IMR-90 (cell line): ENCODE results near the gene C1orf74. TPM values are rescaled to one million over a fixed set of nuclear protein-coding genes. Genes with fewer than 3 reads are reported as not detected.

Experiments used
- ATAC-seq: fragments of 200-7000 bp; cut with Tn5 transposase; 2 replicates; pipeline ENCODE4 v1.9.1; 2020; ENCODE audit warnings: low read depth, mild to moderate bottlenecking, moderate library complexity
- BruUV-seq: library from RNA; stranded (reverse); fragments of 400-500 nt; replicated peaks from 2 replicates; lab custom pipeline; 2021; lab: Mats Ljungman, UMichigan
- CTCF ChIA-PET: fragments of 300-600 bp; formaldehyde crosslinking; extraction: SDS; loops from one replicate; lab custom pipeline; 2021; ENCODE audit warnings: antibody characterized with exemption; lab: Yijun Ruan, JAX
- POLR2A ChIA-PET: fragments of 300-600 bp; sonication (Branson Sonifier 250); formaldehyde crosslinking; loops from one replicate; lab custom pipeline; 2022; ENCODE audit warnings: antibody characterized with exemption; ENCODE audit not compliant: unreplicated experiment; lab: Charles Lee
- DNase-seq: peaks from one replicate; pipeline ENCODE4 v3.0.0; 2013
- H2AFZ ChIP-seq: replicated peaks from 2 replicates; pipeline ENCODE3; 2013; ENCODE audit warnings: low read length, mild to moderate bottlenecking; ENCODE audit not compliant: poor library complexity
- H2AK5ac ChIP-seq: 2 replicates; pipeline ENCODE4 v1.6.1; 2013; ENCODE audit warnings: low read depth, low read length, inconsistent platforms
- H2AK9ac ChIP-seq: replicated peaks from 2 replicates; pipeline ENCODE3; 2013; ENCODE audit warnings: mild to moderate bottlenecking, low read depth, low read length, moderate library complexity; ENCODE audit not compliant: poor library complexity
- H2BK120ac ChIP-seq: 2 replicates; pipeline ENCODE4 v1.6.1; 2013; ENCODE audit warnings: low read depth, low read length, inconsistent platforms
- H2BK15ac ChIP-seq: 3 replicates; pipeline ENCODE4 v1.6.1; 2013; ENCODE audit warnings: low read depth, low read length, inconsistent platforms
- H2BK20ac ChIP-seq: 2 replicates; pipeline ENCODE4 v1.6.1; 2013; ENCODE audit warnings: low read depth, mild to moderate bottlenecking, inconsistent platforms, low read length, moderate library complexity
- H2BK5ac ChIP-seq: 2 replicates; pipeline ENCODE4 v1.6.1; 2013; ENCODE audit warnings: mild to moderate bottlenecking, low read depth, low read length, inconsistent platforms; ENCODE audit not compliant: poor library complexity, severe bottlenecking
- H3K14ac ChIP-seq: replicated peaks from 2 replicates; pipeline ENCODE4 v1.6.1; 2013; ENCODE audit warnings: low read depth, low read length, inconsistent platforms
- H3K18ac ChIP-seq: 2 replicates; pipeline ENCODE4 v1.6.1; 2013; ENCODE audit warnings: low read depth, low read length, control low read depth
- H3K23ac ChIP-seq: 2 replicates; pipeline ENCODE4 v1.6.1; 2013; ENCODE audit warnings: low read depth, low read length, inconsistent platforms
- H3K27ac ChIP-seq: 2 replicates; pipeline ENCODE4 v1.5.1; 2013; ENCODE audit warnings: mild to moderate bottlenecking, control low read depth, low read length; ENCODE audit not compliant: insufficient read depth
- H3K27me3 ChIP-seq: 2 replicates; pipeline ENCODE4 v1.6.1; 2013; ENCODE audit warnings: low read length; ENCODE audit not compliant: control insufficient read depth, insufficient read depth
- H3K36me3 ChIP-seq: 2 replicates; pipeline ENCODE4 v1.6.1; 2013; ENCODE audit warnings: low read length, mixed read lengths; ENCODE audit not compliant: control insufficient read depth, insufficient read depth
- H3K4ac ChIP-seq: 2 replicates; pipeline ENCODE4 v1.6.1; 2013; ENCODE audit warnings: low read depth, low read length, inconsistent platforms
- H3K4me1 ChIP-seq: 2 replicates; pipeline ENCODE4 v1.6.1; 2013; ENCODE audit warnings: low read length, mixed read lengths; ENCODE audit not compliant: control insufficient read depth, insufficient read depth
- H3K4me2 ChIP-seq: 2 replicates; pipeline ENCODE4 v1.6.1; 2013; ENCODE audit warnings: low read depth, mild to moderate bottlenecking, control low read depth, low read length, moderate library complexity
- H3K4me3 ChIP-seq: 2 replicates; pipeline ENCODE4 v1.5.1; 2013; ENCODE audit warnings: low read depth, mild to moderate bottlenecking, control low read depth, low read length, moderate library complexity; ENCODE audit not compliant: insufficient read depth
- H3K56ac ChIP-seq: 2 replicates; pipeline ENCODE4 v1.6.1; 2013; ENCODE audit warnings: low read length, inconsistent platforms; ENCODE audit not compliant: insufficient read depth; ENCODE audit errors: extremely low read depth
- H3K79me1 ChIP-seq, 2 experiments: 2 replicates each; pipeline ENCODE4 v1.6.1; 2013; ENCODE audit warnings: low read length in 2 of 2, inconsistent platforms in 1 of 2, low read depth in 1 of 2
- H3K9ac ChIP-seq: 2 replicates; pipeline ENCODE4 v1.6.1; 2013; ENCODE audit warnings: low read depth, low read length, control low read depth
- H3K9me1 ChIP-seq: 2 replicates; pipeline ENCODE4 v1.6.1; 2013; ENCODE audit warnings: low read length, inconsistent platforms; ENCODE audit not compliant: insufficient read depth
- H3K9me3 ChIP-seq: 2 replicates; pipeline ENCODE4 v1.6.1; 2013; ENCODE audit warnings: low read length; ENCODE audit not compliant: control insufficient read depth, insufficient read depth
- H4K20me1 ChIP-seq: 2 replicates; pipeline ENCODE4 v1.6.1; 2013; ENCODE audit warnings: low read length, inconsistent platforms; ENCODE audit not compliant: insufficient read depth
- H4K5ac ChIP-seq: 2 replicates; pipeline ENCODE4 v1.6.1; 2013; ENCODE audit warnings: mild to moderate bottlenecking, low read depth, low read length, control low read depth
- H4K8ac ChIP-seq, 2 experiments: 2 replicates each; pipeline ENCODE4 v1.6.1; 2013; ENCODE audit warnings: low read depth in 2 of 2, low read length in 2 of 2, control low read depth in 1 of 2, inconsistent platforms in 1 of 2
- H4K91ac ChIP-seq: 2 replicates; pipeline ENCODE4 v1.6.1; 2013; ENCODE audit warnings: low read depth, low read length, inconsistent platforms; ENCODE audit not compliant: insufficient read depth
- BHLHE40 ChIP-seq: fragments of 150-350 bp; IDR thresholded peaks from 2 replicates; pipeline ENCODE4 v1.6.1; 2016; ENCODE audit warnings: mild to moderate bottlenecking, low read depth, low read length
- CEBPB ChIP-seq: IDR thresholded peaks from 2 replicates; pipeline ENCODE4 v1.6.1; 2012; ENCODE audit warnings: low read depth, low read length, improper control_type of control experiment
- CHD1 ChIP-seq: IDR thresholded peaks from 2 replicates; pipeline ENCODE4 v1.6.1; 2012; ENCODE audit warnings: low read depth, low read length, improper control_type of control experiment
- ELK1 ChIP-seq: fragments of 150-350 bp; IDR thresholded peaks from 2 replicates; pipeline ENCODE4 v1.6.1; 2016; ENCODE audit warnings: low read depth, mild to moderate bottlenecking, low read length, moderate library complexity, borderline replicate concordance
- FOS ChIP-seq: fragments of 150-350 bp; IDR thresholded peaks from 2 replicates; pipeline ENCODE4 v1.6.1; 2016; ENCODE audit warnings: low read depth, low read length
- MAFK ChIP-seq: IDR thresholded peaks from 2 replicates; pipeline ENCODE4 v1.6.1; 2012; ENCODE audit warnings: low read depth, low read length, improper control_type of control experiment
- MAZ ChIP-seq: IDR thresholded peaks from 2 replicates; pipeline ENCODE4 v1.6.1; 2012; ENCODE audit warnings: low read depth, mild to moderate bottlenecking, low read length, improper control_type of control experiment, moderate library complexity, borderline replicate concordance
- MXI1 ChIP-seq: IDR thresholded peaks from 2 replicates; pipeline ENCODE4 v1.6.1; 2012; ENCODE audit warnings: low read depth, mild to moderate bottlenecking, low read length, moderate library complexity, borderline replicate concordance
- RAD21 ChIP-seq: IDR thresholded peaks from 2 replicates; pipeline ENCODE4 v1.6.1; 2012; ENCODE audit warnings: low read length, improper control_type of control experiment
- RCOR1 ChIP-seq: IDR thresholded peaks from 2 replicates; pipeline ENCODE4 v1.6.1; 2012; ENCODE audit warnings: mild to moderate bottlenecking, low read length, improper control_type of control experiment; ENCODE audit not compliant: insufficient replicate concordance
- RFX5 ChIP-seq: IDR thresholded peaks from 2 replicates; pipeline ENCODE4 v1.8.0; 2012; ENCODE audit warnings: low read depth, mild to moderate bottlenecking, low read length, moderate library complexity
- SMC3 ChIP-seq: fragments of 150-350 bp; IDR thresholded peaks from 2 replicates; pipeline ENCODE4 v1.6.1; 2016; ENCODE audit warnings: low read depth, mild to moderate bottlenecking, antibody characterized with exemption, low read length, moderate library complexity
- USF2 ChIP-seq: fragments of 150-350 bp; IDR thresholded peaks from 2 replicates; pipeline ENCODE4 v1.6.1; 2017; ENCODE audit warnings: mild to moderate bottlenecking, antibody characterized with exemption, low read length, low read depth
- WGBS, 2 experiments: methylation state at CpG; one replicate each; pipeline versions ENCODE4 v1.1.5 to v1.1.7; 2013; ENCODE audit warnings: missing lambda C conversion rate in 2 of 2; ENCODE audit not compliant: insufficient read length in 1 of 2; ENCODE audit errors: extremely low coverage in 2 of 2; 5-methylcytosine and 5-hydroxymethylcytosine counted together
- dilution Hi-C: fragments of 300-500 bp; cut with HindIII; formaldehyde crosslinking; loops from one replicate; pipeline ENCODE4 v1.14.3; 2018; ENCODE audit warnings: low sequenced_read_pairs; ENCODE audit not compliant: unreplicated experiment
- in situ Hi-C: fragments of 300-500 bp; cut with MboI; formaldehyde crosslinking; loops from 3 replicates; pipeline ENCODE4 v1.14.3; 2019; ENCODE audit warnings: low sequenced_read_pairs, inconsistent platforms, mixed read lengths
- intact Hi-C: fragments of 100-400 bp; cut with micrococcal nuclease; formaldehyde crosslinking; loops from 2 replicates; pipeline ENCODE4 v1.10.0; 2022
- polyA plus RNA-seq, 3 experiments: library from polyadenylated mRNA; depleted of rRNA; stranded (reverse); fragments of >200 nt; gene quantifications; 2 replicates each; pipeline ENCODE4 v1.2.3, GENCODE V29; 2012; ENCODE audit warnings: low replicate concordance in 1 of 3
- total RNA-seq: library from RNA; depleted of rRNA; stranded (reverse); fragments of >200 nt; gene quantifications from 2 replicates; pipeline ENCODE4 v1.2.3, GENCODE V29; 2012
- TF ChIP-seq, protein P1 (sequence below): conservative IDR thresholded peaks from 2 replicates; pipeline ENCODE4 v1.5.1; 2012; ENCODE audit warnings: mild to moderate bottlenecking, low read depth, low read length, improper control_type of control experiment

Gene C1orf74
- total and polyA plus RNA-seq, 2 of the 4 experiments (the other 2 are of a cell fraction), result 1.1 to 4.3 TPM

GRCh38 chr1:209825591-209826434 lies 41.5 kb upstream of the C1orf74 start:
- H3K23ac ChIP-seq, result no peak overlapping the region
- no peak overlapping the region for H4K91ac ChIP-seq
- H3K4me2 ChIP-seq, result no peak overlapping the region
- no peak overlapping the region for H2AFZ ChIP-seq
- ChIA-PET POLR2A (no interaction called here), CTCF (no interaction called here)
- H3K27me3 ChIP-seq, result no peaks in the 10 kb centered on the region
- no peak overlapping the region for H2AK9ac ChIP-seq
- H3K36me3 ChIP-seq, result no peaks in the 10 kb centered on the region
- no peak overlapping the region for H3K56ac ChIP-seq
- dilution Hi-C loops, result no loop called here
- intact Hi-C loops, result loop anchor here (10.0 kb wide), 1 partner anchor 879 kb away; no protein-coding TSS in a partner anchor
- no peak overlapping the region for H2BK120ac ChIP-seq
- no peak overlapping the region for H2AK5ac ChIP-seq
- no peak overlapping the region for H3K14ac ChIP-seq
- BruUV-seq, result no TSS peak
- H2BK5ac ChIP-seq, result no peak overlapping the region
- no peak overlapping the region for H3K27ac ChIP-seq
- H2BK20ac ChIP-seq, result no peak overlapping the region
- no peak for ATAC-seq
- in situ Hi-C loops, result no loop called here
- H3K9ac ChIP-seq, result no peak overlapping the region
- H3K79me1 ChIP-seq, result peaks cover 0 to 14% of the 10 kb centered on the region in 2 experiments; a peak in 2 of 4 replicates
- no peaks in the 10 kb centered on the region for H4K20me1 ChIP-seq
- H3K9me1 ChIP-seq, result peaks cover 3% of the 10 kb centered on the region
- H3K9me3 ChIP-seq, result no peaks in the 10 kb centered on the region
- no peak overlapping the region for H3K4me3 ChIP-seq
- no peak overlapping the region for H4K8ac ChIP-seq
- H3K4ac ChIP-seq, result no peak overlapping the region
- peaks cover under 1% of the 10 kb centered on the region; the same call in 1 of the 2 replicates for H3K4me1 ChIP-seq
- H4K5ac ChIP-seq, result no peak overlapping the region
- no peak overlapping the region for H3K18ac ChIP-seq
- no peak for DNase-seq
- WGBS, 2 experiments, result 100% methylated on average over 1 of the region's 11 CpGs; no CpG with 5 or more reads in 1 of the 2 experiments
- H2BK15ac ChIP-seq, result no peak overlapping the region
- TF ChIP-seq BHLHE40 (no peak), MAFK (no peak), CHD1 (no peak), SMC3 (no peak), RAD21 (no peak), CEBPB (no peak), USF2 (no peak), ELK1 (no peak), RFX5 (no peak), RCOR1 (no peak), MAZ (no peak), FOS (no peak), MXI1 (no peak)
- TF ChIP-seq, protein P1, sequence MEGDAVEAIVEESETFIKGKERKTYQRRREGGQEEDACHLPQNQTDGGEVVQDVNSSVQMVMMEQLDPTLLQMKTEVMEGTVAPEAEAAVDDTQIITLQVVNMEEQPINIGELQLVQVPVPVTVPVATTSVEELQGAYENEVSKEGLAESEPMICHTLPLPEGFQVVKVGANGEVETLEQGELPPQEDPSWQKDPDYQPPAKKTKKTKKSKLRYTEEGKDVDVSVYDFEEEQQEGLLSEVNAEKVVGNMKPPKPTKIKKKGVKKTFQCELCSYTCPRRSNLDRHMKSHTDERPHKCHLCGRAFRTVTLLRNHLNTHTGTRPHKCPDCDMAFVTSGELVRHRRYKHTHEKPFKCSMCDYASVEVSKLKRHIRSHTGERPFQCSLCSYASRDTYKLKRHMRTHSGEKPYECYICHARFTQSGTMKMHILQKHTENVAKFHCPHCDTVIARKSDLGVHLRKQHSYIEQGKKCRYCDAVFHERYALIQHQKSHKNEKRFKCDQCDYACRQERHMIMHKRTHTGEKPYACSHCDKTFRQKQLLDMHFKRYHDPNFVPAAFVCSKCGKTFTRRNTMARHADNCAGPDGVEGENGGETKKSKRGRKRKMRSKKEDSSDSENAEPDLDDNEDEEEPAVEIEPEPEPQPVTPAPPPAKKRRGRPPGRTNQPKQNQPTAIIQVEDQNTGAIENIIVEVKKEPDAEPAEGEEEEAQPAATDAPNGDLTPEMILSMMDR, result no peak
